HFFc6 (cell line): ENCODE measurements around the gene KLHL29. TPM values are rescaled to one million over a fixed set of nuclear protein-coding genes. Genes with fewer than 3 reads are reported as not detected.
A peak's percentile ranks its signal among the peaks of the same experiment; 100 is the strongest.

ENCODE experiments used
- DNase-seq: peaks from one replicate; pipeline ENCODE4 v3.0.0-alpha.2; 2018
- H3K27ac Mint-ChIP-seq: 2 replicates; pipeline ENCODE4 v1.8.0; 2020; ENCODE audit warnings: mild to moderate bottlenecking, mixed read lengths
- H3K27me3 Mint-ChIP-seq: 2 replicates; pipeline ENCODE4 v1.8.0; 2021; ENCODE audit warnings: mild to moderate bottlenecking, moderate library complexity, mixed read lengths; ENCODE audit not compliant: insufficient read depth
- H3K36me3 Mint-ChIP-seq: 2 replicates; pipeline ENCODE4 v1.8.0; 2021; ENCODE audit warnings: low read depth, mixed read lengths
- H3K4me1 Mint-ChIP-seq: 2 replicates; pipeline ENCODE4 v1.8.0; 2020; ENCODE audit warnings: low read depth, mixed read lengths
- H3K4me3 Mint-ChIP-seq: 2 replicates; pipeline ENCODE4 v1.8.0; 2020; ENCODE audit warnings: mild to moderate bottlenecking, moderate library complexity, mixed read lengths
- H3K9me3 Mint-ChIP-seq: 2 replicates; pipeline ENCODE4 v1.8.0; 2020; ENCODE audit warnings: mild to moderate bottlenecking, mixed read lengths
- total RNA-seq, 6 experiments: library from RNA; stranded (reverse); fragmentation: NEBNext Ultra II Directional; extraction: Animal tissue kit (Norgen Biotek cat#: 25700); gene quantifications; 2 replicates in 1 of 6; 3 replicates in 5 of 6; pipeline ENCODE4 v1.2.3, GENCODE V29; 2021
- TF ChIP-seq, protein P1 (sequence below): fragments of 200-600 bp; sonication (generic); IDR thresholded peaks from 2 replicates; pipeline ENCODE4 v1.5.0; 2021; ENCODE audit warnings: antibody characterized with exemption, mild to moderate bottlenecking

Gene KLHL29
- total RNA-seq, 6 experiments from 2014 or later: 7.4 to 9.7 (median 8.6) TPM

- no peak overlapping the region for H3K27ac Mint-ChIP-seq
- no peak for DNase-seq
- H3K4me1 Mint-ChIP-seq: peaks cover 29% of the 10 kb centered on the region
- TF ChIP-seq, protein P1, sequence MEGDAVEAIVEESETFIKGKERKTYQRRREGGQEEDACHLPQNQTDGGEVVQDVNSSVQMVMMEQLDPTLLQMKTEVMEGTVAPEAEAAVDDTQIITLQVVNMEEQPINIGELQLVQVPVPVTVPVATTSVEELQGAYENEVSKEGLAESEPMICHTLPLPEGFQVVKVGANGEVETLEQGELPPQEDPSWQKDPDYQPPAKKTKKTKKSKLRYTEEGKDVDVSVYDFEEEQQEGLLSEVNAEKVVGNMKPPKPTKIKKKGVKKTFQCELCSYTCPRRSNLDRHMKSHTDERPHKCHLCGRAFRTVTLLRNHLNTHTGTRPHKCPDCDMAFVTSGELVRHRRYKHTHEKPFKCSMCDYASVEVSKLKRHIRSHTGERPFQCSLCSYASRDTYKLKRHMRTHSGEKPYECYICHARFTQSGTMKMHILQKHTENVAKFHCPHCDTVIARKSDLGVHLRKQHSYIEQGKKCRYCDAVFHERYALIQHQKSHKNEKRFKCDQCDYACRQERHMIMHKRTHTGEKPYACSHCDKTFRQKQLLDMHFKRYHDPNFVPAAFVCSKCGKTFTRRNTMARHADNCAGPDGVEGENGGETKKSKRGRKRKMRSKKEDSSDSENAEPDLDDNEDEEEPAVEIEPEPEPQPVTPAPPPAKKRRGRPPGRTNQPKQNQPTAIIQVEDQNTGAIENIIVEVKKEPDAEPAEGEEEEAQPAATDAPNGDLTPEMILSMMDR: no peak
- H3K27me3 Mint-ChIP-seq: peaks cover 3% of the 10 kb centered on the region
- 0 out of 2 replicates have a peak, but pooled peaks cover 3% of the 10 kb centered on the region for H3K36me3 Mint-ChIP-seq
- no peak overlapping the region for H3K4me3 Mint-ChIP-seq
- no peaks in the 10 kb centered on the region for H3K9me3 Mint-ChIP-seq
Observed at GRCh38 chr2:23484767-23485166, 99.8 kb downstream of the KLHL29 start.

DNA sequence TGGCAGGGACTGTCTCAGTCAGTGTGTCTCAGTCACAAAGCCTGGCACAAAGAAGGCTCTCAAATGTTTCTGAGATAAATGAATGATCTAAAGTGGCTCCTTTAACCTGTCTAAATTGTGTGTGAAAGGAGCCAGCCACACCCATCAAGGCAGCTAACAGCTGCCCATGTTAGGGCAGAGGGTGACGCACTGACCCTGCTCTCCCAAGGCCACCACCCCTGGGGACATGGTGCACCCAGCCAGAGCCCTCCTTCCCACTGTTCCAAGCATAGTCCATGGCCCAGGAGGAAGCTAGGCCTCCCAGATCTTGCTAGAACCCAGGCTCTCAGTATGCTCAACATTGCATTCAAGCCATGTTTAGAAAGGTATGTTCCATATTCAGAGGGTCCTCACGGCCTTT, 100.3 kb downstream of the KLHL29 start:
- no peaks in the 10 kb centered on the region for H3K9me3 Mint-ChIP-seq
- TF ChIP-seq, protein P1: no peak
- 0 out of 2 replicates have a peak, but pooled peaks cover 3% of the 10 kb centered on the region for H3K36me3 Mint-ChIP-seq
- DNase-seq: no peak
- H3K4me3 Mint-ChIP-seq: no peak overlapping the region
- H3K4me1 Mint-ChIP-seq: peaks cover 27% of the 10 kb centered on the region
- H3K27ac Mint-ChIP-seq: no peak overlapping the region
- peaks cover 3% of the 10 kb centered on the region for H3K27me3 Mint-ChIP-seq

- Mint-ChIP-seq H3K4me3 (no peak overlapping the region), H3K36me3 (0 out of 2 replicates have a peak, but pooled peaks cover 3% of the 10 kb centered on the region), H3K4me1 (peaks cover 19% of the 10 kb centered on the region), H3K27me3 (peaks cover 3% of the 10 kb centered on the region), H3K9me3 (no peaks in the 10 kb centered on the region), H3K27ac (no peak overlapping the region)
- TF ChIP-seq, protein P1: no peak
- DNase-seq: no peak
Observed at GRCh38 chr2:23485841-23486683, 101.1 kb downstream of the KLHL29 start.

- DNase-seq: peak; percentile 26
- 0 out of 2 replicates have a peak, but pooled peaks cover 3% of the 10 kb centered on the region for H3K36me3 Mint-ChIP-seq
- no peak overlapping the region for H3K27ac Mint-ChIP-seq
Observed at GRCh38 chr2:23486684-23487075, 101.7 kb downstream of the KLHL29 start.

DNA sequence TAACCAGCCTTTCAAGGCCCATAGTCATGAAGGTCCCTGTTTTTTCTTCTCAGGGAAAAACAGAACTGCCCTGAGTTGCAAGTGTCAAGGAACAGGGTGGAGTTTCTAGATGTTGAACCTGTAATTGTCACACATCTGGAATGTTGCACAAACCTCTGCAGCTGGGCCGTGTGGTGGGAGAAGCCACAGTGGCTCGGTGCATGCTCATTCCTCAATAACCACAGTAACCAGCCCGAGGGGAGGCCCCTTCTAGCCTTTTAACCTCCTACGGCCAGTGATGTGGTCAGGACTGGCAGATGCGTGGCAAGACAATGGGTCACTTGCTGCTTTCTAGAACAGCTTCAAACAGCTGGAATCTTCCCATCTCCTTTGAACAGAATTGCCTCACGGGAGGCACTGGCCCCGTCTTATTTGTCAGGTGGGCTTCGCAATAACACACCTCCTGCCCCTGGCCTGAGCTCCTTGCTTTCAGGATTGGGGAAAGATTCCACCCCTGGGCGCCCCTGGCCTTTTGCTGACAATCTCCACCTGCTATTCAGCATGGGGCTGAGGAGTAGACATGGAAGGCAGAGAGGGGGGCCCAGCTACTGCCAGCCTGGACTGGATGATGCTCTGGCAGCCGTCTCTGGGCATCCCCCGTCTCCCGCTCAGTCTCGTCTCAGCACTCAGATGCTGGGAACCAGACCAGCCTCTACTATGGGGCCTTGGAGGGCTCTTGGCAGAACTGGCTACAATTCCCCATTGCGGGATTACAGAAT, 102.9 kb downstream of the KLHL29 start:
- no peak overlapping the region for H3K4me3 Mint-ChIP-seq
- TF ChIP-seq, protein P1: no peak

More at GRCh38 chr2:23486684-23487075, 101.7 kb downstream of the KLHL29 start:
- Mint-ChIP-seq H3K4me1 (peaks cover 15% of the 10 kb centered on the region), H3K4me3 (no peak overlapping the region), H3K27me3 (peaks cover 3% of the 10 kb centered on the region), H3K9me3 (no peaks in the 10 kb centered on the region)
- TF ChIP-seq, protein P1: no peak

More for the DNA sequence above, 102.9 kb downstream of the KLHL29 start:
- Mint-ChIP-seq H3K27ac (no peak overlapping the region), H3K36me3 (no peaks in the 10 kb centered on the region), H3K9me3 (no peaks in the 10 kb centered on the region), H3K27me3 (peaks cover 3% of the 10 kb centered on the region), H3K4me1 (peaks cover 11% of the 10 kb centered on the region)
- DNase-seq: peak; percentile 24
